Measurements from ENCODE around the gene NLRX1. TPM values are rescaled to one million over a fixed set of nuclear protein-coding genes. Genes with fewer than 3 reads are reported as not detected.
"Not testable (repeated sequence)": the region's sequence is repeated elsewhere in the genome, so short reads cannot be mapped to it uniquely, and the experiment has no call there.

NLRX1 gene
- total and polyA plus RNA-seq, 5 experiments from 2014 or later, result 4.0 to 10.9 (median 10.3) TPM

- Mint-ChIP-seq H3K27ac (no peak overlapping the region), H3K4me1 (peaks cover 0 to 9% (median 3%) of the 10 kb centered on the region in 4 donors), H3K4me3 (no peak overlapping the region), H3K27me3 (peaks cover 0 to 7% (median 4%) of the 10 kb centered on the region in 5 donors), H3K36me3 (no peaks in the 10 kb centered on the region), H3K9me3 (no peaks in the 10 kb centered on the region)
- DNase-seq, result no peak
- no peak for ATAC-seq
- POLR2A ChIA-PET, result interaction anchor here (1.0 kb wide), 1 partner anchor 62 kb away, joined by 4 read pairs; no protein-coding TSS in a partner anchor
Measured at GRCh38 chr11:119157063-119157462, 11.5 kb upstream of the NLRX1 start.

DNA sequence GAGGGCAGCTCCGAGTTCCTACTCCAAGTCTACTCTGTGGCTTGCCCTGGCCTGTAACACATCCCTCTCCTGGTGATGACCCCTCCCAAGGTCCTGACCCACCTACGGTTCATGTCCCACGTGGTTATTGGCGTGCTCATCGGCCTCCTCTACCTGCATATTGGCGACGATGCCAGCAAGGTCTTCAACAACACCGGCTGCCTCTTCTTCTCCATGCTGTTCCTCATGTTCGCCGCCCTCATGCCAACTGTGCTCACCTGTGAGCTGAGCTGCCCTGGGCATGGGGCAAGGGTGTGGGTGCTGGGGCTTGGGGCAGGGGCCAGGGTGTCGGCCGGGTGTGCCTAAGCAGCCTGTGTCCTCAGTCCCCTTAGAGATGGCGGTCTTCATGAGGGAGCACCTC is 10.1 kb upstream of the NLRX1 start:
- Mint-ChIP-seq H3K4me1 (peaks cover 0 to 9% (median 3%) of the 10 kb centered on the region in 4 donors), H3K9me3 (no peaks in the 10 kb centered on the region), H3K27me3 (peaks cover 0 to 6% (median 4%) of the 10 kb centered on the region in 5 donors), H3K27ac (no peak overlapping the region), H3K4me3 (no peak overlapping the region), H3K36me3 (no peaks in the 10 kb centered on the region)
- ATAC-seq (no peak), DNase-seq (no peak)
- POLR2A ChIA-PET, result no interaction called here

- Mint-ChIP-seq H3K4me3 (no peak overlapping the region), H3K27me3 (peaks cover 0 to 5% (median 2%) of the 10 kb centered on the region in 5 donors), H3K4me1 (peaks cover 0 to 9% (median 3%) of the 10 kb centered on the region in 4 donors), H3K36me3 (no peaks in the 10 kb centered on the region), H3K9me3 (no peaks in the 10 kb centered on the region), H3K27ac (no peak overlapping the region)
- POLR2A ChIA-PET, result interaction anchor here (0.9 to 1.4 kb wide), 3 partner anchors 9 to 65 kb away, joined by 3 to 8 read pairs (median 4); partner anchors contain the start of gene NLRX1
- ATAC-seq, result no peak
- DNase-seq, result no peak
Measured at GRCh38 chr11:119160151-119160550, 8.4 kb upstream of the NLRX1 start.

- no peak for ATAC-seq
- no peak overlapping the region for H3K27ac Mint-ChIP-seq
Measured at GRCh38 chr11:119161871-119162270, 6.7 kb upstream of the NLRX1 start.

GRCh38 chr11:119166368-119167076 is 2.0 kb upstream of the NLRX1 start:
- H3K4me3 Mint-ChIP-seq, result no peak overlapping the region
- POLR2A ChIA-PET, result no interaction called here
- no peak overlapping the region for H3K27ac Mint-ChIP-seq
- no peaks in the 10 kb centered on the region for H3K9me3 Mint-ChIP-seq
- H3K36me3 Mint-ChIP-seq, result no peaks in the 10 kb centered on the region
- H3K4me1 Mint-ChIP-seq, result peaks cover 0 to 15% (median 8%) of the 10 kb centered on the region in 4 donors
- no peaks in the 10 kb centered on the region for H3K27me3 Mint-ChIP-seq
- DNase-seq, result no peak
- no peak for ATAC-seq

More at GRCh38 chr11:119161871-119162270, 6.7 kb upstream of the NLRX1 start:
- Mint-ChIP-seq H3K4me3 (no peak overlapping the region), H3K36me3 (no peaks in the 10 kb centered on the region), H3K27me3 (no peaks in the 10 kb centered on the region), H3K9me3 (no peaks in the 10 kb centered on the region), H3K4me1 (peaks cover 0 to 3% (median 0%) of the 10 kb centered on the region in 4 donors)
- no peak for DNase-seq
- POLR2A ChIA-PET, result no interaction called here

DNA sequence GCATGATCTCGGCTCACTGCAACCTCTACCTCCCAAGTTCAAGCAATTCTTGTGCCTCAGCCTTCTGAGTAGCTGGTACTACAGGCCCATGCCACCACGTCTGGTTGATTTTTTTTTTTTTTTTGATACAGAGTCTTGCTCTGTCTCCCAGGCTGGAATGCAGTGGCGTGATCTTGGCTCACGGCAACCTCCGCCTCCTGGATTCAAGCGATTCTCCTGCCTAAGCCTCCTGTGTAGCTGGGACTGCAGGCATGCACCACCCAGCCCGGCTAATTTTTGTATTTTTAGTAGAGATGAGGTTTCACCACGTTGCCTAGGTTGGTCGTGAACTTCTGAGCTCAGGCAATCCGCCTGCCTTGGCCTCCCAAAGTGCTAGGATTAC is 1.5 kb upstream of the NLRX1 start:
- H3K27me3 Mint-ChIP-seq, POLR2A ChIA-PET, H3K36me3 Mint-ChIP-seq, ATAC-seq, H3K27ac Mint-ChIP-seq, DNase-seq, H3K9me3 Mint-ChIP-seq: not testable (repeated sequence)
- peaks cover 0 to 15% (median 8%) of the 10 kb centered on the region in 4 donors for H3K4me1 Mint-ChIP-seq
- H3K4me3 Mint-ChIP-seq, result peak overlapping the region in 1 of 10 donors; percentile 51

GRCh38 chr11:119167933-119168332 is 592 bp upstream of the NLRX1 start:
- no peaks in the 10 kb centered on the region for H3K36me3 Mint-ChIP-seq
- H3K27ac Mint-ChIP-seq, result peak overlapping the region in 5 of 10 donors; percentile 47 to 93 (median 60)
- H3K4me1 Mint-ChIP-seq, result peaks cover 0 to 15% (median 8%) of the 10 kb centered on the region in 4 donors
- no peaks in the 10 kb centered on the region for H3K27me3 Mint-ChIP-seq
- POLR2A ChIA-PET, result no interaction called here
- no peak for DNase-seq
- no peak for ATAC-seq
- no peaks in the 10 kb centered on the region for H3K9me3 Mint-ChIP-seq
- H3K4me3 Mint-ChIP-seq, result peak overlapping the region; percentile 64 to 91 (median 80)

GRCh38 chr11:119169282-119169719 is 776 bp downstream of the NLRX1 start:
- no peaks in the 10 kb centered on the region for H3K9me3 Mint-ChIP-seq
- DNase-seq, result peak in 2 of 10 donors; percentile 29 to 36
- H3K27me3 Mint-ChIP-seq, result no peaks in the 10 kb centered on the region
- H3K27ac Mint-ChIP-seq, result peak overlapping the region; percentile 59 to 92 (median 86)
- POLR2A ChIA-PET, result interaction anchor here (0.7 to 1.5 kb wide), 10 partner anchors 9 to 156 kb away, joined by 3 to 8 read pairs (median 4); partner anchors contain the start of genes DPAGT1, HINFP, HMBS and VPS11
- H3K36me3 Mint-ChIP-seq, result peaks cover 0 to 5% (median 0%) of the 10 kb centered on the region in 3 donors
- H3K4me3 Mint-ChIP-seq, result peak overlapping the region; percentile 80 to 95 (median 89)
- peaks cover 3 to 15% (median 9%) of the 10 kb centered on the region in 4 donors for H3K4me1 Mint-ChIP-seq
- peak; percentile 41 to 44 for ATAC-seq

DNA sequence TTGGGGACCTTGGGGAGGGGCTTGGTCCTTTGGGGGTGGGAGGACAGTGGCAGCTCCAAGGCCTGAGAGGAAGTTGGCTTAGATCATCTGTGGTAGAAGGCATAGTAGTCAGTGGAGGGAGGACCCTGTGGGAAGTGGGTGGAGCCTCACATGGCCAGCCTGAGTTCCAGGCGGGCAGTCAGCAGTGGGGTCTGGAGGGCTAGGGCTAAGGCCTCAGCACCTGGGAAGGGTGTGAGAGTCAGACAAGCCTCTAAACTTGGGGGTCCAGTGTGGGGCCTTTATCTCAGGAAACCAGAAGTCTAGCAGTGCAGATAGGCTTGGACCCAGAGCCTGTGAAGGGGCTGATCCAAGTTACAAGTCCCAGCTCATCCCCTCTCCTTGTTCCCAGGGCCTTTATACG is 4.0 kb downstream of the NLRX1 start:
- Mint-ChIP-seq H3K9me3 (no peaks in the 10 kb centered on the region), H3K36me3 (peaks cover 0 to 16% (median 6%) of the 10 kb centered on the region in 3 donors), H3K27me3 (no peaks in the 10 kb centered on the region), H3K4me1 (peaks cover 7 to 18% (median 9%) of the 10 kb centered on the region in 4 donors), H3K27ac (peak overlapping the region in 1 of 10 donors; percentile 73), H3K4me3 (no peak overlapping the region)
- POLR2A ChIA-PET, result no interaction called here
- DNase-seq (no peak), ATAC-seq (no peak)

DNA sequence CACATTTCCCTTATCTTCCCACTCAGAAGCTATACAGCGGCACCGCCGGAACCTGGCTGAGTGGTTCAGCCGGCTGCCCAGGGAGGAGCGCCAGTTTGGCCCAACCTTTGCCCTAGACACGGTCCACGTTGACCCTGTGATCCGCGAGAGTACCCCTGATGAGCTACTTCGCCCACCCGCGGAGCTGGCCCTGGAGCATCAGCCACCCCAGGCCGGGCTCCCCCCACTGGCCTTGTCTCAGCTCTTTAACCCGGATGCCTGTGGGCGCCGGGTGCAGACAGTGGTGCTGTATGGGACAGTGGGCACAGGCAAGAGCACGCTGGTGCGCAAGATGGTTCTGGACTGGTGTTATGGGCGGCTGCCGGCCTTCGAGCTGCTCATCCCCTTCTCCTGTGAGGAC is 4.9 kb downstream of the NLRX1 start:
- POLR2A ChIA-PET, result interaction anchor here (0.6 kb wide), 1 partner anchor 1021 kb away, joined by 6 read pairs; the partner anchor contains the start of gene SCN4B

DNA sequence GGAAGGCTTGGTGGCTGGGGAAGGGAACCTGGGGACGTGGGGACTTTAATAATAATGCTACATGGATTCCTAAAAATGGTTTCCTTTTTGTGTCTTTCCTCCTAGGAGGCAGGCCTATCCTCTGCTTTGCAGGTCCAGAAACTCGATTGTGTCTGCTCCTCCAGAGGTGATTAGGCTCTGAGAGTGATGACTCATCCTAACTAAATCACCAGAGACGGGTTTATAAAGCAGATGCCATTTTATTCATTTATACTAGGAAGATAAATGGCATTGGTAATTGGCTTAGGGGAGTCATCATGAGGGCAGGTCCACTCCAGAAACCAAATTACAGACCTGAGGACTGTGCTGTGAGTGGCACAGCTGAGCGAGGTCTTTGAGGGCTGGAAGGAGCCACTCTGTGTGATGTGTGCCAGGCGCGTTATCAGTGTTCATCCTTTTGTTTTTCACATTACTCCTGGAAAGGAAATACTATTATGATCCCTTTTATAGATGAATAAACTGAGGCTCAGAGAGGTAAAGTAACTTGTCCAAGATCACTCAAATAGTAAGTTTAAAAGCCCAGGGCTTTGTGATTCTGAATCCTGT is 7.1 kb downstream of the NLRX1 start:
- no peak overlapping the region for H3K4me3 Mint-ChIP-seq
- H3K4me1 Mint-ChIP-seq, result peaks cover 5 to 18% (median 10%) of the 10 kb centered on the region in 4 donors
- DNase-seq (no peak), ATAC-seq (no peak)
- peaks cover 0 to 23% (median 6%) of the 10 kb centered on the region in 3 donors for H3K36me3 Mint-ChIP-seq
- peak overlapping the region in 1 of 10 donors; percentile 31 for H3K27ac Mint-ChIP-seq
- POLR2A ChIA-PET, result no interaction called here
- H3K9me3 Mint-ChIP-seq, result no peaks in the 10 kb centered on the region
- H3K27me3 Mint-ChIP-seq, result no peaks in the 10 kb centered on the region

More for the DNA sequence above, 4.9 kb downstream of the NLRX1 start:
- peaks cover 0 to 16% (median 6%) of the 10 kb centered on the region in 3 donors for H3K36me3 Mint-ChIP-seq
- ATAC-seq, result no peak
- DNase-seq, result no peak
- no peaks in the 10 kb centered on the region for H3K9me3 Mint-ChIP-seq
- no peak overlapping the region for H3K4me3 Mint-ChIP-seq
- H3K27ac Mint-ChIP-seq, result no peak overlapping the region
- peaks cover 11 to 23% (median 12%) of the 10 kb centered on the region in 4 donors for H3K4me1 Mint-ChIP-seq
- H3K27me3 Mint-ChIP-seq, result no peaks in the 10 kb centered on the region

- Mint-ChIP-seq H3K4me1 (peaks cover 5 to 18% (median 10%) of the 10 kb centered on the region in 4 donors), H3K36me3 (peaks cover 0 to 26% (median 6%) of the 10 kb centered on the region in 3 donors), H3K27ac (peak overlapping the region in 4 of 10 donors; percentile 23 to 78 (median 62)), H3K27me3 (no peaks in the 10 kb centered on the region), H3K9me3 (no peaks in the 10 kb centered on the region), H3K4me3 (peak overlapping the region in 1 of 10 donors; percentile 15)
- no peak for DNase-seq
- ATAC-seq, result no peak
- POLR2A ChIA-PET, result interaction anchor here (0.6 to 0.7 kb wide), 3 partner anchors 17 to 110 kb away, joined by 3 read pairs; no protein-coding TSS in a partner anchor
Measured at GRCh38 chr11:119178166-119178680, 9.7 kb downstream of the NLRX1 start.

All from naive thymus-derived CD8-positive, alpha-beta T cell (primary cell).